GM21447 (cell line): Measurements from ENCODE around the gene CEP57L1.
"Not testable (repeated sequence)": the region's sequence is repeated elsewhere in the genome, so short reads cannot be mapped to it uniquely, and the experiment has no call there.

Source experiments
- ATAC-seq: cut with Tn5 transposase; IDR thresholded peaks from one replicate; pipeline ENCODE4 v1.9.1; 2021; ENCODE audit not compliant: unreplicated experiment

Gene CEP57L1

DNA sequence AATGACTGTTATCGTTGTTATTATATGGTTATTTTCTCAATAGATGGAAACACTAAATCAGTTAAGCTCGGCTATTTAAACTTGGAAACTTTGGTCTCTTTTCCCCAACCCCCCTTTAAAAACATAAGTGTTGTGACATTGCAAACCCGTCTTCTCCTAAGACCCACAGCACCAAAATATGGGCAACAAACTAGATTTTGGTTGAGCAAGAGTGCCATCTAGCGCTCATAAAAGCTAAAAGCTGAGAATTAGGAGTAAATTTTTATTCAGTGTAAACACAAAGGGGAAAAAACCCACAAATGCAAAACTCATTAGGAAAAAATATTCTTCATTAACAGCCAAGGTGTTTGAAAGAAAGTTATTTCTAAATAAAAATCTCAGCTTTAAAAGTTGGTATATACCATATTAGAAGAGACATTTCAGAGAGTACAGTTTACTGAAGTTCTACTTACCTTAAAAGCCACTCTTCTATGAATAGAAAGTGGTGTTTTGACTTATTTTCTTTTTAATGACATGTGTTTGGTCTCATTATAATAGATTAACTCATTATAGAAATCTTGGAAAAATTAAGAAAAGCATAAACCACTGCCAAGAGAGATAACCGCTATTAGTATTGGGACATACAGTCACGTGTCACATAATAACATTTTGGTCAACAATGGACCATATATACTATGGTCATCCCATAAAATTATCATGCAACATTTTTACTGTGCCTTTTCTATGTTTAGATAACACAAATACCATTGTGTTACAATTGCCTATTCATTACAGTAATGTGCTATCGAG is 21.8 kb upstream of the CEP57L1 start:
- no peak for ATAC-seq

- ATAC-seq = no peak
Measured at GRCh38 chr6:109074133-109074415, 21.2 kb upstream of the CEP57L1 start.

- no peak for ATAC-seq
Measured at GRCh38 chr6:109075934-109076333, 19.4 kb upstream of the CEP57L1 start.

DNA sequence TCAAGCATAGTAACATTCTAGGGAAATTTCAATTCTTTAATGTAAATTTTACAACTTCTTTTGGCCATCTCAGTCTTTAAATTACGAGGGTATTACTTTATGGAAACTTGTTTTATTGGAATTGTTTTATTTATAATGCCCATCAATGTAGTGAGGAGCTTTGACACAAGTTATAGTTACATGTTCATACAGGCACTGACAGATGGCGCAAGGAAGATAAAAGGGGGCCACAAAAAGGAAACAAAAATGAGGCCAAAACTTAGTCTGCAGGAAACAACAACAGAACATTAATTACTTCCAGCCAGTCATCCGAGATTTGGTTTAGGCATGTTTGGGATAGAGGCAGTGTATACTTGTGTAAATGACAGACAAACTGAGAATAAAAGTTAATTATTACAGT is 18.9 kb upstream of the CEP57L1 start:
- ATAC-seq = no peak

DNA sequence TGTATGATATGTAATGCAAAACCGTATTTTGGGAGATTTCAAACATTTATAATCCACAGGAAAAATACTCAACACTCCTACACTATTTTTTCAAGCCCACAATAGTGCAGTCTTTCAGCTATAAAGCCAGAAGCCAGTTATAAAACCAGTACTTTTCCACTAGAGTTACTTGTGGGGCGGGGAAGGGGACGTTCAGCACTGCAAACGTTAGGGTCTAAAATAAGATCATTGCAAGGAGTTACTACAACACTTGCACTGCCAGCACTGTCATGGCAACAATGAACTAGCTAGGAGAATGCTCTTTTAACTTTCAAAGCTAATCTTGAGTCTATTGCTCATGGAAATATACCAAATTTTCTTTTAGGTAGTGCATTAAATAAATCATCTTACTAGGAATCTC is 15.3 kb upstream of the CEP57L1 start:
- no peak for ATAC-seq

DNA sequence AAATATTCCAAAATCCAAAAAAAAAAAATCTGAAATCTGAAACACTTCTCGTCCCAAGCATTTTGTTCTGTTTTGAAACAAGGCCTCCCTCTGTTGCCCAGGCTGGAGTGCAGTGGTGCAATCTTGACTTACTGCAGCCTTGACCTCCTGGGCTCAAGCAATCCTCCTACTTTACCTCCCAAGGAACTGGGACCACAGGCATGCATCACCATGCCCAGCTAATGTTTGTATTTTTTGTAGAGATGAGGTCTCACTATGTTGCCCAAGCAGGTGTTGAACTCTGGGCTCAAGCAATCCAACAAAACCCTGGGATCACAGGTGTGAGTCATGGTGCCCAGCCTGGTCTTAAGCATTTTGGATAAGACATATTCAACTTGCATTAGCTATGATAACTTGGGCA is 14.3 kb upstream of the CEP57L1 start:
- ATAC-seq = no peak

DNA sequence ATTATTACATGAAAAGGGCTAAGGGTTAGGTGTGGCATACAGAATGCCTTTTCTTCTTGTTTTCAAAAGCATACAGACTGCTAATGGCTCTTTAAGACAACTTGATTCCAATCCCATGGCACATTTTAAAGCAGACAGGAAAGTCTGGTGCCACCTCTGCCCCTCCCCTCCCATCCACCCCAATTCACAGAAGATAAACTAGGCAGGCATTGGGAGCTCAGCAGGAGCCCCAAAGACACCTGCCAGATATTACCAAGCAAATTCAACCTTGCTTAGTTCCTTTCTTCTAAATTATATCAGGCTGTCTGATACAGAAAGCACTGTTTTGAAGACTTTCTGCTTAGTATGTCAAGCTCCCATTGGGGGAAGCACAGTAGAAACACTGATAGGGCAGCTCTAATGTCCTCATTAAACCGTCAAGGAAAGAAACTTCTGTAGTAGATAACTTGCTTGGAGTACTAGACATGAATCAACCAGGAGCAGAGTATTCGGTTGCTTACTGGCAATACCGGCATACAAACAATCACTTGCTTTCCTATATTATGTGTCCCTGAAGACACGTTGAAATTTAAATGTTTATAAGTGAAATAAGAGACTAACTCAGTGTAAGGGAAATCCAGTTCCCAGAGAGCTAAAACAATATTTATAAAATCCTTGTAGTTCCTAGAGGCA is 13.7 kb upstream of the CEP57L1 start:
- ATAC-seq = no peak

- no peak for ATAC-seq
Measured at GRCh38 chr6:109082188-109082577, 13.1 kb upstream of the CEP57L1 start.

- no peak for ATAC-seq
Measured at GRCh38 chr6:109083657-109084056, 11.7 kb upstream of the CEP57L1 start.

DNA sequence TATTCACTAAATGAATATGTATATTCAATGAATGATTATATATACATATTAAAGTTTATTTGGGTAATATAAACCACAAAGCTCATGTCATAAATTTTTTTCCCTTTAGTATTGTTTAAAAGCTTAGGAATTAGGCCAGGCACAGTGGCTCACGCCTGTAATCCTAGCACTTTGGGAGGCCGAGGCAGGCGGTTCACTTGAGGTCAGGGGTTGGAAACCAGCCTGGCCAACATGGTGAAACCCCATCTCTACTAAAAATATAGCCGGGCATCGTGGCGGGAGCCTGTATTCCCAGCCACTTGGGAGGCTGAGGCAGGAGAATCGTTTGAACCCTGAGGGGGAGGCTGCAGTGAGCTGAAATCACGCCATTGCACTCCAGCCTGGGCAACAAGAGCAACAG is 11.2 kb upstream of the CEP57L1 start:
- ATAC-seq = not testable (repeated sequence)

DNA sequence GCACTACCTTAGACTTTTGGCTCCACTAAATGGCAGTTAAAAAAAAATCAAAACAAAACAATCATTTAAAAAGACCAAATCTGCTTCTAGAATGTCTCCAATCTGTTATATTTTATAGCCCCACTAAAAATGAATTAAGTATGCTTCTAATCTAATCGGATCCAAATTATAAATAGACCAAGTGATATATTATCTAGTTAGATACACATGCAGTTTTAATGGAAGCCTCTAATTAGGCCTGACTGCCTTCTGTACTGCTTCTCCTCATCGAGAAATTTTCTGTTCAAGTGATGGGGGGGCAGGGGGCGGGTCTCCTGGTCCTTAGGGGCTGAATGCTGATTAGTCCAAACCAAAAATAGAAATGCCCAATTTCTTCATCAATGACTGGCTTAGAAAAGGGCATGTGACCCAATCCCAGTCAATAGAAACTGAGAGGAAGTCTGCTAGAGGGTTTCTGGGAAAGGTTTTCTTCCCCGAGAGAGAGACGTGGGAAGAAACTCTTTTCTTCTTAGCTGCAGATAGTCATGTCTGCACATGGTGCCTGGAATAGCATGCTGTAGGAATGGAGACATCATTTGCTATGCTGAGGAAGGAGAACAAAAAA is 7.5 kb upstream of the CEP57L1 start:
- ATAC-seq = no peak

DNA sequence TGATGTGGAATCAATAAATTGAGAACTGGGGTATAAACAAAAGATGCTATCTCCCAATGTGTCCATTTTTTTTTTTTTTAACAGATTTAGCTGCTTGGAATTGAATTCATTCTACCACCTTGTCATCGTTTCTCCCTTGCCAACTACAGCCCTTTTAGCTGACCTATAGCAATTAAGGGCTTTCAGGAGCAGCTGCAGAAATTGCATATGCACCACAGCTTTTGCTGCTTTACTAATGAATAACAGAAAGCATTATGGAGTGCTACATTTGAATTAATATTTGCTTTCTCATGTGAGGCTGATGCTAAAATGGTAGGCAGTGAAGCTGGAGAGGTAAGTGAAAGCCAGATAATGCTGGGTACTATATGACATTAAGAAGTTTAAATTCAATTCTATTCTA is 6.3 kb upstream of the CEP57L1 start:
- no peak for ATAC-seq

GRCh38 chr6:109091314-109092024 is 3.8 kb upstream of the CEP57L1 start:
- no peak for ATAC-seq

- ATAC-seq = no peak
Measured at GRCh38 chr6:109092074-109092473, 3.2 kb upstream of the CEP57L1 start.

DNA sequence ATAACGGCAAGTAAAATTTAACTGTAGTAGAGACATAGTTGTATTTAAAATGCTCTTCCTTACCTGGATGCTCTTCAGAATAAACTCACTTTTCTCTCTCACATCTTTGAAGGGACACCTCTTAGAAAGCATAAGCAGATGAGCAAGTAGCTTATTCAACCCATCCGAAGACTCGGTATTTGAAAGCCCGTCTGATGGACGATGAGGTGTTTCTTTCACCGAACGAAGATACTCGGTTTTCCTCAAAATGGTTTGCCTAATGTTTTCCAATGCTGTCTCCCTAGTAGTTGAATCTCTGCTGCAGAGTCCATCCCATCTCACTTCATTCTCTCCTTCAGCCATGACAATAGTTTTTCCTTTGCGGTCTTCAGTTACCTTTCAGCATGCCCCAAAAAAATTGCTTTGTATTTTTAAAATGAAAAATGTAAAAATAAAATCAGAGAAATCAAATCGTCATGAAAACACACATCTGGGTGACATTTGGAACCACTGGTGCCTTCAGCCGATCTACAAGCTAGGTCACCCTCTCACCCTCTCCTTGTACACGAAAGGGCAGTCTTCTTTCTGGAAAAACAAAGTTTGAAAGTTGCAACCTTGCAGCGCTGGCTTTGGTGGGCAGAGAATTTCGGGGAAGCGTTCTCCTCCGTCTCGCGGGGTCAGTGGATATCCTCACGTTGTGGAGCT is 1.4 kb upstream of the CEP57L1 start:
- no peak for ATAC-seq

GRCh38 chr6:109094416-109095035 is 781 bp upstream of the CEP57L1 start, which contains the start of gene SESN1:
Gene SESN1, minus strand, starts transcription at chr6:109094846. Its CDS starts 773 bp downstream, at chr6:109094073.
- peak; percentile 65 for ATAC-seq

- no peak for ATAC-seq
Measured at GRCh38 chr6:109095835-109096084, 453 bp downstream of the CEP57L1 start.

GRCh38 chr6:109096208-109096607 is 901 bp downstream of the CEP57L1 start:
- no peak for ATAC-seq

GRCh38 chr6:109097661-109098060 is 2.4 kb downstream of the CEP57L1 start:
- ATAC-seq = no peak

- ATAC-seq = no peak
Measured at GRCh38 chr6:109102762-109103161, 7.5 kb downstream of the CEP57L1 start.

GRCh38 chr6:109103942-109104341 is 8.6 kb downstream of the CEP57L1 start:
- no peak for ATAC-seq
